Astrocyte of the spinal cord (primary cell): ENCODE data around the gene STIM1.

Source experiments
- DNase-seq: peaks from one replicate; pipeline ENCODE4 v3.0.0; 2011; ENCODE audit warnings: low read depth, low spot score
- H3K4me3 ChIP-seq: 2 replicates; pipeline ENCODE4 v1.5.1; 2011; ENCODE audit warnings: low read depth, mild to moderate bottlenecking, low read length, moderate library complexity
- CTCF ChIP-seq: IDR thresholded peaks from 2 replicates; pipeline ENCODE4 v1.5.1; 2012; ENCODE audit warnings: low read depth, mild to moderate bottlenecking, low read length, inconsistent platforms
- in situ Hi-C: cut with HindIII; loops from 2 replicates; pipeline ENCODE4 v1.10.0; 2017; ENCODE audit warnings: low sequenced_read_pairs

Gene STIM1

GRCh38 chr11:4086575-4087353, 231.3 kb downstream of the STIM1 start:
- in situ Hi-C loops = no loop called here
- H3K4me3 ChIP-seq = no peak overlapping the region
- no peak for DNase-seq
- no peak for TF ChIP-seq CTCF

GRCh38 chr11:4087551-4087950, 232.1 kb downstream of the STIM1 start:
- peak; percentile 14 for DNase-seq
- no peak overlapping the region for H3K4me3 ChIP-seq
- in situ Hi-C loops = no loop called here
- peak; percentile 15 for TF ChIP-seq CTCF

GRCh38 chr11:4090258-4090657, 234.8 kb downstream of the STIM1 start:
- H3K4me3 ChIP-seq = no peak overlapping the region
- no peak for TF ChIP-seq CTCF
- in situ Hi-C loops = no loop called here
- no peak for DNase-seq

- in situ Hi-C loops = no loop called here
Measured at GRCh38 chr11:4092026-4092425, 236.6 kb downstream of the STIM1 start.

GRCh38 chr11:4093519-4094347, 238.3 kb downstream of the STIM1 start:
- in situ Hi-C loops = no loop called here
- TF ChIP-seq CTCF = no peak
- H3K4me3 ChIP-seq = peak overlapping the region; percentile 80

More at GRCh38 chr11:4092026-4092425, 236.6 kb downstream of the STIM1 start:
- no peak for TF ChIP-seq CTCF
- H3K4me3 ChIP-seq = no peak overlapping the region
- no peak for DNase-seq

GRCh38 chr11:4094348-4095291, 239.2 kb downstream of the STIM1 start, which contains the start of gene RRM1:
Gene RRM1, plus strand, starts transcription at chr11:4094799. Its CDS starts 214 bp downstream, at chr11:4095013.
- TF ChIP-seq CTCF = no peak
- in situ Hi-C loops = no loop called here
- H3K4me3 ChIP-seq = peak within 1 kb of the TSS; percentile 80
- peak; percentile 98 for DNase-seq

More at GRCh38 chr11:4093519-4094347, 238.3 kb downstream of the STIM1 start:
- DNase-seq = no peak
